ENCODE data around the gene PDZRN3. TPM values are rescaled to one million over a fixed set of nuclear protein-coding genes. Genes with fewer than 3 reads are reported as not detected.

Gene PDZRN3
- total RNA-seq, 1 experiment from 2014 or later, result 5.9 TPM

DNA sequence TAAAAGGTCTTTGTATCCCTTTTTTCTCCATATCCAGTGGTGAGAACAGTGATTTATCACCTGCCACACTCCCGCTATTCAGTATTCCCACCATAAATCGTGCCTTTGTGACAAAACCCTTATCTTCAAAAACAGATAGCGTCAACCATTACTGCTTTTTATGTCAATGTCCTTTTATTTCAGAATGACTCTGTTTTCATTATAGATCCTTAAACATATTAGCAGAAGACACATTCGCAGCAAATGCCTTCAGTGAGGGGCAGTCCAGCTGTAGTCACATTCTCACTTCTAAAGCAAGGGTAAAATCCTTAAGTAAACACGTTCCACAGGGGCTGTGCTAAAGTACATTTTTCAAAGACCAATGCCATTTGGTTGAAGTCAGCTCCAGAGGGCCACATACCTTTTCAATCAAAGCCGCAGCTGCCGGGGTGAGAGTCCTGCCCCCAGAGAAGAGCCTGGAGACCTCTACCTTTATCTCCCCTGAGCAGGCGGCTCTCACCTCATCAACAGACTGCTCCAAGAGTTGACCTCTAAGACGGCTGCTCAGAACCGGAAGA lies 53.4 kb downstream of the PDZRN3 start:
- H3K27ac Mint-ChIP-seq, result no peak overlapping the region
- H2AFZ ChIP-seq (ENCODE audit: low read length), result no peak overlapping the region
- H3K27ac ChIP-seq (ENCODE audit: insufficient read length, low read depth, low read length), result no peak overlapping the region
- peaks cover 7 to 38% of the 10 kb centered on the region in 2 experiments for H3K4me1 Mint-ChIP-seq
- H3K4ac ChIP-seq (ENCODE audit: low read depth, low read length), result no peak overlapping the region
- no CpG with 5 or more reads among the region's 10 CpGs for WGBS (ENCODE audit: extremely low coverage, insufficient read length, low lambda C conversion rate)
- no peak overlapping the region for H3K23ac ChIP-seq (ENCODE audit: insufficient read length, low read depth, low read length)
- H3K9me3 Mint-ChIP-seq, result no peaks in the 10 kb centered on the region
- H3K36me3 Mint-ChIP-seq (ENCODE audit: insufficient read depth in 1 of 3, low read depth in 3 of 3), result no peaks in the 10 kb centered on the region
- no peak overlapping the region for H3K14ac ChIP-seq (ENCODE audit: insufficient read depth, low read length)
- H3K56ac ChIP-seq (ENCODE audit: insufficient read length, low read depth, low read length), result no peak overlapping the region
- no peaks in the 10 kb centered on the region for H3K23me2 ChIP-seq (ENCODE audit: insufficient read length, low read depth, low read length, poor library complexity, severe bottlenecking)
- no peak overlapping the region for H2BK12ac ChIP-seq (ENCODE audit: insufficient read length, low read depth, low read length)
- no peak overlapping the region for H3K4me3 Mint-ChIP-seq
- H2BK120ac ChIP-seq (ENCODE audit: low read depth, low read length, poor library complexity, severe bottlenecking), result no peak overlapping the region
- H3K18ac ChIP-seq (ENCODE audit: insufficient read length, low read depth, low read length), result no peak overlapping the region
- no peaks in the 10 kb centered on the region for H3K79me2 ChIP-seq (ENCODE audit: insufficient read depth, low read length)
- H4K8ac ChIP-seq (replicated peaks; ENCODE audit: insufficient read length, low read depth, low read length), result no peak overlapping the region
- no peaks in the 10 kb centered on the region for H3K9me3 ChIP-seq (ENCODE audit: control insufficient read depth, low read depth, low read length)
- DNase-seq, result no peak
- H4K91ac ChIP-seq (ENCODE audit: insufficient read length, low read depth, low read length), result no peak overlapping the region
- H4K20me1 ChIP-seq (ENCODE audit: control insufficient read depth, insufficient read depth, insufficient read length), result no peaks in the 10 kb centered on the region
- H3K79me1 ChIP-seq (ENCODE audit: insufficient read depth, low read depth, low read length, poor library complexity, severe bottlenecking), result no peaks in the 10 kb centered on the region
- H2BK15ac ChIP-seq (ENCODE audit: low read depth, low read length), result no peak overlapping the region
- no peak overlapping the region for H3K4me2 ChIP-seq (ENCODE audit: insufficient read depth, insufficient read length, low read length)
- H2AK5ac ChIP-seq (ENCODE audit: insufficient read length, low read length), result no peak overlapping the region
- H3K4me1 ChIP-seq (ENCODE audit: insufficient read depth, low read length), result no peaks in the 10 kb centered on the region
- no peaks in the 10 kb centered on the region; the same call in 1 of the 2 replicates for H3K27me3 Mint-ChIP-seq (ENCODE audit: low read depth)
- H4K5ac ChIP-seq (ENCODE audit: insufficient read length, low read depth, low read length), result no peak overlapping the region
- no peak overlapping the region for H3K9ac ChIP-seq (ENCODE audit: extremely low read depth, insufficient read length, low read length)
- H3T11ph ChIP-seq (ENCODE audit: low read length), result no peak overlapping the region
- H3K27me3 ChIP-seq (ENCODE audit: insufficient read depth, low read length), result no peaks in the 10 kb centered on the region
- H2BK5ac ChIP-seq (ENCODE audit: insufficient read length, low read length), result no peak overlapping the region
- no peak for TF ChIP-seq CTCF (conservative IDR thresholded peaks at IDR 0.05)
- H2BK20ac ChIP-seq (ENCODE audit: low read depth, low read length, poor library complexity, severe bottlenecking), result no peak overlapping the region

Data from H9 (cell line).